CD14-positive monocyte (primary cell): Measurements from ENCODE around the gene NCOA6. TPM values are rescaled to one million over a fixed set of nuclear protein-coding genes. Genes with fewer than 3 reads are reported as not detected.

ENCODE experiments used
- DNase-seq, 3 donors: peaks; one replicate each; pipeline ENCODE4 v3.0.0-alpha.2; 2011 to 2022
- H2AFZ ChIP-seq: 2 replicates; pipeline ENCODE4 v1.6.0; 2012; ENCODE audit warnings: mild to moderate bottlenecking, low read depth, low read length, inconsistent platforms; ENCODE audit not compliant: insufficient read depth, poor library complexity, severe bottlenecking
- H3K27ac ChIP-seq, 2 donors: 1 replicate in 1 of 2; 2 replicates in 1 of 2; pipeline ENCODE4 v1.5.1; 2012 to 2013; ENCODE audit warnings: low read length in 2 of 2, control low read depth in 1 of 2, inconsistent platforms in 1 of 2, low read depth in 1 of 2, mild to moderate bottlenecking in 1 of 2
- H3K27me3 ChIP-seq, 2 donors: one replicate each; pipeline versions ENCODE4 v1.6.0 to v1.6.1; 2011 to 2013; ENCODE audit warnings: low read length in 2 of 2; ENCODE audit not compliant: control insufficient read depth in 2 of 2, insufficient read depth in 2 of 2
- H3K36me3 ChIP-seq, 2 donors: replicated peaks in 1 of 2; 1 replicate in 1 of 2; 2 replicates in 1 of 2; pipeline versions ENCODE4 v1.5.1 to v1.6.1; 2012 to 2013; ENCODE audit warnings: low read length in 2 of 2, control low read depth in 1 of 2, inconsistent platforms in 1 of 2, mild to moderate bottlenecking in 1 of 2; ENCODE audit not compliant: insufficient read depth in 2 of 2, control insufficient read depth in 1 of 2
- H3K4me1 ChIP-seq, 2 donors: 1 replicate in 1 of 2; 2 replicates in 1 of 2; pipeline versions ENCODE4 v1.5.1 to v1.6.1; 2012 to 2013; ENCODE audit warnings: low read length in 2 of 2, control low read depth in 1 of 2, inconsistent platforms in 1 of 2, mild to moderate bottlenecking in 1 of 2, moderate library complexity in 1 of 2; ENCODE audit not compliant: insufficient read depth in 2 of 2, control insufficient read depth in 1 of 2
- H3K4me2 ChIP-seq: replicated peaks from 2 replicates; pipeline ENCODE3; 2012; ENCODE audit warnings: low read length, moderate library complexity, mild to moderate bottlenecking; ENCODE audit not compliant: poor library complexity, severe bottlenecking; ENCODE audit errors: extremely low read depth
- H3K4me3 ChIP-seq, 3 experiments: fragments of 200-600 bp in 1 of 3; sonication (generic) in 1 of 3; replicated peaks in 1 of 3; 1 replicate in 2 of 3; 2 replicates in 1 of 3; pipeline ENCODE4 v1.5.1; 2011 to 2013; ENCODE audit warnings: low read length in 3 of 3, mild to moderate bottlenecking in 3 of 3, control low read depth in 2 of 3, low read depth in 2 of 3, inconsistent platforms in 1 of 3, moderate library complexity in 1 of 3
- H3K79me2 ChIP-seq: 2 replicates; pipeline ENCODE4 v1.6.0; 2012; ENCODE audit warnings: mild to moderate bottlenecking, control low read depth, inconsistent platforms, low read length, moderate library complexity; ENCODE audit not compliant: insufficient read depth
- H3K9ac ChIP-seq: 2 replicates; pipeline ENCODE4 v1.6.0; 2017; ENCODE audit warnings: low read length, mild to moderate bottlenecking; ENCODE audit not compliant: insufficient read depth, poor library complexity, severe bottlenecking
- H3K9me3 ChIP-seq, 2 donors: replicated peaks in 1 of 2; 1 replicate in 1 of 2; 2 replicates in 1 of 2; pipeline versions ENCODE4 v1.5.1 to v1.6.1; 2012 to 2013; ENCODE audit warnings: low read length in 2 of 2, control low read depth in 1 of 2; ENCODE audit not compliant: control insufficient read depth in 1 of 2, insufficient read depth in 1 of 2
- H4K20me1 ChIP-seq: 2 replicates; pipeline ENCODE4 v1.6.0; 2012; ENCODE audit warnings: mild to moderate bottlenecking, low read length, control low read depth, moderate library complexity; ENCODE audit not compliant: insufficient read depth
- H3K27ac Mint-ChIP-seq, 7 donors: one replicate each; pipeline ENCODE4 v1.8.0; 2020; ENCODE audit warnings: mild to moderate bottlenecking in 7 of 7, mixed read lengths in 7 of 7, moderate library complexity in 6 of 7, inconsistent platforms in 2 of 7
- H3K27me3 Mint-ChIP-seq, 3 donors: one replicate each; pipeline ENCODE4 v1.8.0; 2021 to 2022; ENCODE audit warnings: low read depth in 3 of 3, mild to moderate bottlenecking in 3 of 3, mixed read lengths in 3 of 3, moderate library complexity in 3 of 3, inconsistent platforms in 1 of 3
- H3K36me3 Mint-ChIP-seq, 2 donors: one replicate each; pipeline ENCODE4 v1.8.0; 2020; ENCODE audit warnings: mixed read lengths in 2 of 2, inconsistent platforms in 1 of 2, mild to moderate bottlenecking in 1 of 2
- H3K4me1 Mint-ChIP-seq: one replicate; pipeline ENCODE4 v1.8.0; 2020; ENCODE audit warnings: mild to moderate bottlenecking, mixed read lengths
- H3K4me3 Mint-ChIP-seq, 2 donors: one replicate each; pipeline ENCODE4 v1.8.0; 2020; ENCODE audit warnings: mild to moderate bottlenecking in 2 of 2, mixed read lengths in 2 of 2, moderate library complexity in 1 of 2
- H3K9me3 Mint-ChIP-seq, 7 donors: one replicate each; pipeline ENCODE4 v1.8.0; 2020 to 2022; ENCODE audit warnings: mixed read lengths in 7 of 7, mild to moderate bottlenecking in 6 of 7, moderate library complexity in 6 of 7, inconsistent platforms in 2 of 7
- WGBS: methylation state at CpG from one replicate; pipeline ENCODE4 v1.1.5; 2013; ENCODE audit warnings: missing lambda C conversion rate; ENCODE audit not compliant: insufficient coverage; 5-methylcytosine and 5-hydroxymethylcytosine counted together
- intact Hi-C, 2 donors: fragments of 100-400 bp; cut with micrococcal nuclease; formaldehyde crosslinking; loops; one replicate each; pipeline versions ENCODE4 v1.15.0 to v1.15.1; 2023
- polyA plus RNA-seq, 3 donors: library from polyadenylated mRNA; depleted of rRNA in 1 of 3; unstranded in 2 of 3; stranded (reverse) in 1 of 3; fragments of 300-500 nt in 2 of 3; fragments of >200 nt in 1 of 3; fragmentation: Illumina TruSeq in 2 of 3; gene quantifications; 1 replicate in 2 of 3; 2 replicates in 1 of 3; pipeline ENCODE4 v1.2.3, GENCODE V29; 2012 to 2021
- TF ChIP-seq, protein P1 (sequence below): fragments of 200-600 bp; IDR thresholded peaks from one replicate; pipeline ENCODE4 v1.8.0; 2022; ENCODE audit warnings: antibody characterized with exemption, mild to moderate bottlenecking

Gene NCOA6
- polyA plus RNA-seq, 3 donors: 2.8 to 19.0 (median 3.9) TPM

DNA sequence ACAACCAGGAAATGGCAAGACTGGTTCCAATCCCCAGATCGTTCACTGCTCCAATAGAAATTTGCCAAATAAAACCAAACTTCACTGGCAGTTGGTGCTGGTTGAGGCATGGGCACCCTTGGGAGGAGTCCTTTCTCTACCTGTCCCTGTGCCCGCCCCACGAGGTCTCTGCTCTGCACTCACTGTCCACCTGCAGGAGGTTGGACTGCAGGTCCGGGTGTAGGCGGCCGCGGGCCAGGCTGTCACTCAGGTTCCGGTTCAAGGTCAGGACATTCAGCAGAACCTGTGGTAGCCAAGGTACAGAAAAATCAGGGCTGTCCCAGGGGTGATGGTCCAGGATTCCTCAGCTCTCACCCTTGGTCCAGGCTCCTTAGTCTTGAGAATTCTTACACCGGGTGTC lies 24.3 kb upstream of the NCOA6 start:
- peaks cover 0 to 4% (median 2%) of the 10 kb centered on the region in 3 donors for H3K27me3 Mint-ChIP-seq
- H2AFZ ChIP-seq: no peak overlapping the region
- no peak overlapping the region for H3K4me3 ChIP-seq
- no peak overlapping the region for H3K4me3 Mint-ChIP-seq
- H3K27ac Mint-ChIP-seq: no peak overlapping the region
- intact Hi-C loops: no loop called here
- peaks cover 0 to 3% of the 10 kb centered on the region in 2 donors for H3K36me3 ChIP-seq
- no peaks in the 10 kb centered on the region for H3K79me2 ChIP-seq
- TF ChIP-seq, protein P1, sequence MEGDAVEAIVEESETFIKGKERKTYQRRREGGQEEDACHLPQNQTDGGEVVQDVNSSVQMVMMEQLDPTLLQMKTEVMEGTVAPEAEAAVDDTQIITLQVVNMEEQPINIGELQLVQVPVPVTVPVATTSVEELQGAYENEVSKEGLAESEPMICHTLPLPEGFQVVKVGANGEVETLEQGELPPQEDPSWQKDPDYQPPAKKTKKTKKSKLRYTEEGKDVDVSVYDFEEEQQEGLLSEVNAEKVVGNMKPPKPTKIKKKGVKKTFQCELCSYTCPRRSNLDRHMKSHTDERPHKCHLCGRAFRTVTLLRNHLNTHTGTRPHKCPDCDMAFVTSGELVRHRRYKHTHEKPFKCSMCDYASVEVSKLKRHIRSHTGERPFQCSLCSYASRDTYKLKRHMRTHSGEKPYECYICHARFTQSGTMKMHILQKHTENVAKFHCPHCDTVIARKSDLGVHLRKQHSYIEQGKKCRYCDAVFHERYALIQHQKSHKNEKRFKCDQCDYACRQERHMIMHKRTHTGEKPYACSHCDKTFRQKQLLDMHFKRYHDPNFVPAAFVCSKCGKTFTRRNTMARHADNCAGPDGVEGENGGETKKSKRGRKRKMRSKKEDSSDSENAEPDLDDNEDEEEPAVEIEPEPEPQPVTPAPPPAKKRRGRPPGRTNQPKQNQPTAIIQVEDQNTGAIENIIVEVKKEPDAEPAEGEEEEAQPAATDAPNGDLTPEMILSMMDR: no peak
- H4K20me1 ChIP-seq: no peaks in the 10 kb centered on the region
- no peaks in the 10 kb centered on the region for H3K4me1 Mint-ChIP-seq
- H3K36me3 Mint-ChIP-seq: peaks cover 3 to 12% of the 10 kb centered on the region in 2 donors
- DNase-seq: no peak
- H3K27ac ChIP-seq: no peak overlapping the region
- H3K9ac ChIP-seq: no peak overlapping the region
- H3K27me3 ChIP-seq: no peaks in the 10 kb centered on the region
- no peak overlapping the region for H3K4me2 ChIP-seq
- H3K9me3 ChIP-seq: no peaks in the 10 kb centered on the region
- 100% methylated on average over 7 of the region's 9 CpGs for WGBS
- no peaks in the 10 kb centered on the region for H3K4me1 ChIP-seq
- no peaks in the 10 kb centered on the region for H3K9me3 Mint-ChIP-seq

DNA sequence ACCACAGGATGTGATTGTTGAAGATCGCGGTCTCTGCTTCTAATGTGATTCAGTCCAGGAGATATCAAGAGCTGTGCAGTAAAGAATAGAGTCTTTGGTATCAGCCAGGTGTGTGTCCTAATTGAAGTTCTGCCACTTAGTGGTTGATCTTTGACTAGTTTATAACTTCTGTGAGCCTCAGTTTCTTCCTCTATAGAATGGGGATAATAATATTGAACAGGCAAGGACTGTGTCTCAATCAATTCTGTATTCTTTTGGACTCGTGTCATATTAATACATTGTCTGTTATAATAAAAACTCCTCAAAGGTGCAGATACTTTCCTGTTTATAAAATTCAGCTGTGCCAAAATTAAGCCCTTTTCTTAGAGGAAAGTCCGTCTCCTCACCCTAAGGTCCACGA lies 23.1 kb upstream of the NCOA6 start:
- Histone ChIP-seq H3K27ac (no peak overlapping the region), H3K79me2 (no peaks in the 10 kb centered on the region), H3K9me3 (no peaks in the 10 kb centered on the region), H3K4me1 (no peaks in the 10 kb centered on the region), H3K4me2 (no peak overlapping the region), H3K36me3 (no peaks in the 10 kb centered on the region), H3K27me3 (no peaks in the 10 kb centered on the region), H2AFZ (no peak overlapping the region), H4K20me1 (no peaks in the 10 kb centered on the region), H3K9ac (no peak overlapping the region), H3K4me3 (no peak overlapping the region)
- DNase-seq: no peak
- Mint-ChIP-seq H3K27me3 (peaks cover 0 to 4% (median 2%) of the 10 kb centered on the region in 3 donors), H3K27ac (no peak overlapping the region), H3K4me1 (no peaks in the 10 kb centered on the region), H3K9me3 (no peaks in the 10 kb centered on the region), H3K36me3 (peaks cover 3 to 12% of the 10 kb centered on the region in 2 donors), H3K4me3 (no peak overlapping the region)
- TF ChIP-seq, protein P1: no peak
- intact Hi-C loops: no loop called here
- WGBS: 100% methylated on average over 2 of the region's 5 CpGs
